Keratinocyte (primary cell): ENCODE measurements around the gene BEST2. TPM values are rescaled to one million over a fixed set of nuclear protein-coding genes. Genes with fewer than 3 reads are reported as not detected.

ENCODE experiments used
- DNase-seq: peaks from one replicate; pipeline ENCODE4 v3.0.0-alpha.2; 2011; ENCODE audit warnings: low read depth, missing footprints, low spot score
- FAIRE-seq: peaks from 2 replicates; lab custom pipeline; 2011; peaks lifted over from hg19 to GRCh38; lab: Jason Lieb, UNC
- H2AFZ ChIP-seq: 2 replicates; pipeline ENCODE4 v1.6.0; 2012; ENCODE audit warnings: low read length, control low read depth, inconsistent platforms; ENCODE audit not compliant: control insufficient read depth
- H3K27ac ChIP-seq: 2 replicates; pipeline ENCODE4 v1.5.1; 2011; ENCODE audit warnings: low read length; ENCODE audit not compliant: control insufficient read depth, insufficient read depth
- H3K27me3 ChIP-seq: 3 replicates; pipeline ENCODE4 v1.6.0; 2011; ENCODE audit warnings: low read length; ENCODE audit not compliant: control insufficient read depth, insufficient read depth; ENCODE audit errors: extremely low read depth
- H3K36me3 ChIP-seq, 2 experiments: 2 replicates in 1 of 2; 3 replicates in 1 of 2; pipeline ENCODE4 v1.5.1; 2011; ENCODE audit warnings: low read length in 2 of 2, mild to moderate bottlenecking in 1 of 2; ENCODE audit not compliant: control insufficient read depth in 2 of 2, insufficient read depth in 2 of 2; ENCODE audit errors: extremely low read depth in 1 of 2
- H3K4me1 ChIP-seq: 3 replicates; pipeline ENCODE4 v1.5.1; 2011; ENCODE audit warnings: low read length; ENCODE audit not compliant: control insufficient read depth, insufficient read depth; ENCODE audit errors: extremely low read depth
- H3K4me2 ChIP-seq: 3 replicates; pipeline ENCODE4 v1.6.0; 2011; ENCODE audit warnings: low read depth, low read length; ENCODE audit not compliant: control insufficient read depth, insufficient read depth; ENCODE audit errors: extremely low read depth
- H3K4me3 ChIP-seq, 3 experiments: fragments of 200-600 bp in 1 of 3; sonication (generic) in 1 of 3; 2 replicates in 2 of 3; 3 replicates in 1 of 3; pipeline ENCODE4 v1.5.1; 2011 to 2016; ENCODE audit warnings: low read length in 3 of 3, mild to moderate bottlenecking in 3 of 3, control low read depth in 2 of 3, inconsistent platforms in 1 of 3, low read depth in 1 of 3, mixed read lengths in 1 of 3, mixed run types in 1 of 3, moderate library complexity in 1 of 3; ENCODE audit not compliant: control insufficient read depth in 2 of 3, insufficient read depth in 2 of 3; ENCODE audit errors: extremely low read depth in 1 of 3
- H3K79me2 ChIP-seq: 2 replicates; pipeline ENCODE4 v1.6.0; 2012; ENCODE audit warnings: low read length; ENCODE audit not compliant: control insufficient read depth, insufficient read depth
- H3K9ac ChIP-seq: 3 replicates; pipeline ENCODE4 v1.6.0; 2011; ENCODE audit warnings: low read length; ENCODE audit not compliant: control insufficient read depth, insufficient read depth; ENCODE audit errors: extremely low read depth
- H3K9me1 ChIP-seq: 3 replicates; pipeline ENCODE4 v1.6.0; 2011; ENCODE audit warnings: low read length; ENCODE audit not compliant: control insufficient read depth, insufficient read depth; ENCODE audit errors: extremely low read depth
- H3K9me3 ChIP-seq: 2 replicates; pipeline ENCODE4 v1.5.1; 2012; ENCODE audit warnings: low read depth, low read length; ENCODE audit not compliant: control insufficient read depth
- H4K20me1 ChIP-seq: 3 replicates; pipeline ENCODE4 v1.6.0; 2011; ENCODE audit warnings: low read length; ENCODE audit not compliant: control insufficient read depth, insufficient read depth; ENCODE audit errors: extremely low read depth
- EZH2 ChIP-seq: IDR thresholded peaks from one replicate; pipeline ENCODE4 v1.6.1; 2012; ENCODE audit warnings: inconsistent platforms, mild to moderate bottlenecking, low read length, moderate library complexity
- dilution Hi-C: fragments of 300-500 bp; cut with MboI; formaldehyde crosslinking; loops from one replicate; pipeline ENCODE4 v1.7.0; 2020; ENCODE audit warnings: low sequenced_read_pairs; ENCODE audit not compliant: extremely low pct_ligation_motif_present
- polyA plus RNA-seq, 5 experiments: library from polyadenylated mRNA; depleted of rRNA in 3 of 5; stranded (reverse) in 3 of 5; stranded (forward) in 1 of 5; unstranded in 1 of 5; fragments of >200 nt; gene quantifications; 1 replicate in 1 of 5; 2 replicates in 3 of 5; 3 replicates in 1 of 5; pipeline versions ENCODE4 v1.2.1 to v1.2.3, GENCODE V29; 2011 to 2012; ENCODE audit warnings: missing spikeins in 2 of 5, low read depth in 1 of 5, low replicate concordance in 1 of 5
- TF ChIP-seq, protein P1 (sequence below), 3 experiments: IDR thresholded peaks in 1 of 3; conservative IDR thresholded peaks in 1 of 3; optimal IDR thresholded peaks in 1 of 3; 2 replicates in 2 of 3; 3 replicates in 1 of 3; pipeline versions ENCODE3 to v1.5.1; 2011; ENCODE audit warnings: low read length in 3 of 3, mild to moderate bottlenecking in 3 of 3, moderate library complexity in 2 of 3, control low read depth in 1 of 3, inconsistent platforms in 1 of 3; ENCODE audit not compliant: insufficient read depth in 2 of 3; ENCODE audit errors: extremely low read depth in 1 of 3

Gene BEST2
- polyA plus RNA-seq, 1 donor (not counting 4 experiments of a cell fraction or from before 2014, with no cell fraction given): not detected

DNA sequence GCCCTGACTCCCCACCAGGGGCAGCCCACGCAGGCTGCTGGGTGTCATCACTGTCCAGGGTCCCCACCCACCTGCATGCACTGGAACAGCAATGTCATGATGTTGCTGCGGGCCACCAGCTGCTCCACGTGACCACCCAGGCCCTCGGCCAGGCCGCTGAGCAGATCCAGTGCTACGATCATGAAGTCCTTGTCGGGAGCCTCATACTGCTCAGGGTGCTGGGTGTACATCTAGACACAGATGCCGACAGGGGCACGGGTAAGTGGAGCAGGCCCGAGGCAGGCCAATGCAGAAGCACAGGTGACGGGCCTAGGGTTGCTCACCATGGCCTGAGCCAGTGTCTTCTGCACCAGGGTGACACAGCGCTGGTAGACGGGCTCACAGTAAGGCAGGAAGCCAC lies 46.4 kb upstream of the BEST2 start:
- Histone ChIP-seq H3K9me1 (no peaks in the 10 kb centered on the region), H3K4me3 (no peak overlapping the region), H3K9me3 (no peaks in the 10 kb centered on the region), H3K27me3 (no peaks in the 10 kb centered on the region), H3K4me1 (no peaks in the 10 kb centered on the region), H3K9ac (no peak overlapping the region), H4K20me1 (no peaks in the 10 kb centered on the region), H3K36me3 (peaks cover 52 to 57% of the 10 kb centered on the region in 2 experiments), H2AFZ (no peak overlapping the region), H3K4me2 (no peak overlapping the region), H3K79me2 (peaks cover 6% of the 10 kb centered on the region), H3K27ac (no peak overlapping the region)
- DNase-seq: no peak
- TF ChIP-seq, protein P1, sequence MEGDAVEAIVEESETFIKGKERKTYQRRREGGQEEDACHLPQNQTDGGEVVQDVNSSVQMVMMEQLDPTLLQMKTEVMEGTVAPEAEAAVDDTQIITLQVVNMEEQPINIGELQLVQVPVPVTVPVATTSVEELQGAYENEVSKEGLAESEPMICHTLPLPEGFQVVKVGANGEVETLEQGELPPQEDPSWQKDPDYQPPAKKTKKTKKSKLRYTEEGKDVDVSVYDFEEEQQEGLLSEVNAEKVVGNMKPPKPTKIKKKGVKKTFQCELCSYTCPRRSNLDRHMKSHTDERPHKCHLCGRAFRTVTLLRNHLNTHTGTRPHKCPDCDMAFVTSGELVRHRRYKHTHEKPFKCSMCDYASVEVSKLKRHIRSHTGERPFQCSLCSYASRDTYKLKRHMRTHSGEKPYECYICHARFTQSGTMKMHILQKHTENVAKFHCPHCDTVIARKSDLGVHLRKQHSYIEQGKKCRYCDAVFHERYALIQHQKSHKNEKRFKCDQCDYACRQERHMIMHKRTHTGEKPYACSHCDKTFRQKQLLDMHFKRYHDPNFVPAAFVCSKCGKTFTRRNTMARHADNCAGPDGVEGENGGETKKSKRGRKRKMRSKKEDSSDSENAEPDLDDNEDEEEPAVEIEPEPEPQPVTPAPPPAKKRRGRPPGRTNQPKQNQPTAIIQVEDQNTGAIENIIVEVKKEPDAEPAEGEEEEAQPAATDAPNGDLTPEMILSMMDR (optimal IDR thresholded peaks at IDR 0.05 in 1 of 3, IDR thresholded peaks at IDR 0.05 in 1 of 3, conservative IDR thresholded peaks at IDR 0.05 in 1 of 3; ENCODE audit: extremely low read depth in 1 of 3, insufficient read depth in 2 of 3, low read length in 3 of 3): no peak
- TF ChIP-seq EZH2: no peak
- no peak for FAIRE-seq
- dilution Hi-C loops: no loop called here

DNA sequence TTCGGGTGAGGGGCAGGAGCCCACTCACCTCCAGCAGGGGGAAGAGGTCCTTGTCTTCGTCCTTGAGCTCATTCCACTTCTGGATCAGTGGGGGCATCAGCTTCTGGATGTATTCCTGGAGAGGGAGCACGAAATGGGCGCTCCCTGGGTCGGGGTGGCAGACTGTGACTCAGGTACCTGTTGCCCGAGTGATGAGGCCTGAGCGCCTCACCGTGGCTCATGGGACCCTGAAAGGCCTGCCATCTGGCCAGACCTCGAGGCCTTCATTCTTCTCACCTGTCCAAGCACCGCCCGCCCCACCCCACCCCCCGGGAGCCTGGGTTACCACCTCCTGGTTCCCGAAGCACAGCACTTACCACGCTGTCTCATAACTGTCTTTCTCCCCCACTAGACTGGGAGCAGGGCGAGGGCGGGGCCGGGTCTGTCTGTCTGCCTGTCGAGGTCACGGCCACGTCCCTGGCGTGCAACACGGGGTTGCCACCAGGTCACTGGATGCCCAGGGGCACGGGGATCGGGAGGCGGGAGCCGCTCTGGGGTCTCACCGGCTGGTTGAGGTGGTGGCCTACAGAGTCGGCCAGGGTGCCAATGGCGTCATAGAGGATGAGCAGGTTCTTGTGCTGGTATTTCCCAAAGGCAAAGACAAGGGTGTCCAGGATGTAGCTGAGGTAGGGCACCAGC lies 45.8 kb upstream of the BEST2 start:
- no peaks in the 10 kb centered on the region for H3K4me1 ChIP-seq
- no peak overlapping the region for H3K9ac ChIP-seq
- no peaks in the 10 kb centered on the region for H3K9me3 ChIP-seq
- no peak for TF ChIP-seq EZH2
- TF ChIP-seq, protein P1 (optimal IDR thresholded peaks at IDR 0.05 in 1 of 3, IDR thresholded peaks at IDR 0.05 in 1 of 3, conservative IDR thresholded peaks at IDR 0.05 in 1 of 3; ENCODE audit: extremely low read depth in 1 of 3, insufficient read depth in 2 of 3, low read length in 3 of 3): no peak
- H3K27ac ChIP-seq: no peak overlapping the region
- DNase-seq (no peak), FAIRE-seq (no peak)
- no peaks in the 10 kb centered on the region for H3K9me1 ChIP-seq
- H3K79me2 ChIP-seq: peaks cover 9% of the 10 kb centered on the region
- H3K27me3 ChIP-seq: no peaks in the 10 kb centered on the region
- H3K36me3 ChIP-seq: peaks cover 51 to 59% of the 10 kb centered on the region in 2 experiments
- H4K20me1 ChIP-seq: no peaks in the 10 kb centered on the region
- H2AFZ ChIP-seq: no peak overlapping the region
- no peak overlapping the region for H3K4me2 ChIP-seq
- H3K4me3 ChIP-seq: no peak overlapping the region
- dilution Hi-C loops: no loop called here
